NCI-H146 treated with DMSO at 0.1 percent for 48 hours (cell line): ENCODE measurements around the gene CGN.

Experiments used
- DNase-seq: peaks from one replicate; lab custom pipeline; 2025; ENCODE audit not compliant: unreplicated experiment; lab: John Stamatoyannopoulos, UW

The CGN gene

GRCh38 chr1:151547119-151547899 is 36.1 kb downstream of the CGN start:
- DNase-seq, result no peak

DNA sequence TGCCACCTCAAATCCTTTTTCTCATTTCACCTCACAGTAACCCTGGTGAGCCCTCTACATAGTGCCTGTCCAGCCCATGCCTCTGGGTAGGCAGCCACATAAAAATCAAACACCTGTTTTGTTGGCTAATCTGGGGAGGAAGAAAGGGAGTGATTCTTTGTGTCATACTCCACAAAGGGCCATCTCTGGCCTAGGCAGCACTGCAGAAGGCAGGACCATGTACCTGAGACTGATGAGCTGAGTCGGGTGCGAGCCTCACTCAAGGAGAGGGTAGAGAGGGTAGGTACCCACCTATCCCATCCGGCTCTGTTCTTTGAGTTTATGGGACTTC is 36.7 kb downstream of the CGN start:
- no peak for DNase-seq

DNA sequence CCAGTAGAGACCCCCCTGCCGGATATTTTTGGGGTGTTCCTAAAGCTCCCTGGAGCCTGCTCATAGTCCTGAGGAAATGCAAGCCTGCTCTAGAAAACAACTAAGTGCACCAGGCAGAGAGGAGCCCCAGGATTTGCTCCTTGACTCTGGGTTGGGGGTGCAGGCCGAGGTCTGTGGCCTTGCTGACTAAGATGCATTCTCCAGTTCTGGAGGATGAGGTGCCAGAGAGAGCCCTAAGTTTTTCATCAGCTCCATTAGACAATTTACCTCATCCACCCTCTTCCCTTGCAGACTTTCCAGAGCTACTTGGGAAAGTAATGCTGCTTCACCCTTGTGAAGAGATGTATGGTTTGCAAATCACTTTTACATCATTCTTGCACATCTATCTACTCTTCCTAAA is 38.0 kb downstream of the CGN start:
- DNase-seq, result no peak

DNA sequence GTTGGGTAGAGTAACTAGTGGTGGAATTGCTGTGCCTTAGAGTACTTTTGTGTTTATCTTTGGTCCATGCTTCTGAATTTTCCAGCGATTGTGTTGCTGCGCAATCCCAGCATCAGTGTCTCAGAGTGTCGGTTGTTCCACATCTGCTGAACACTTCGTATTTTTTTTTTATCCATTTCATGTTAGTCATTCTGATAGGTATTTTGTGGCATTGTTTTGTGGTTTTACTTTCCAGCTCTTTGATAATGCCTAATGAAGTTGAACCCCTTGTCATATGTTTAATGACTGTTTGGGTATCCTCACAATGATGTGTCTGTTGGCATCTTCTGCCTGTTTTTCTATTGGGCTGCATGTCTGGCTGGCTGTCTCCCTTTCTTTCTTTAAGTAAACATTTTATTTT is 42.5 kb downstream of the CGN start:
- DNase-seq, result no peak

DNA sequence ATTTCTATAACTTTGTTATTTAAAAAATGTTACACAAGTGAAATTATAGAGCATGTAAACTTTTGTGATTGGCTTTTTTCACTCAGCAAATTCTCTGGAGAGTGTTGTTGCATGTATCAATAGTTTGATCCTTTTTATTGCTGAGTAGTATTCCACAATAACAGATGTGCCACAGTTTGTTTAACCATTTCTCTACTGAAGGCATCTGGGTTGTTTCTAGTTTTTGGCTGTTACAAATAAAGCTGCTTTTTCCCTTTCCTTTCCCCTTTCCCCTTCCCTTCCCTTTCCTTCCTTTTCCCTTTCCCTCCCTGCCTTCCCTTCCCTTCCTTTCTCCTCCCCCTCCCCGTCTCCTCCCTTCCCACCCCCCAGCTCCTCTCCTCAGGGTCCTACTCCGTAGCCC is 44.9 kb downstream of the CGN start:
- DNase-seq, result no peak

GRCh38 chr1:151562661-151563060 is 51.5 kb downstream of the CGN start:
- no peak for DNase-seq

GRCh38 chr1:151563376-151563775 is 52.2 kb downstream of the CGN start:
- DNase-seq, result peak; percentile 35

DNA sequence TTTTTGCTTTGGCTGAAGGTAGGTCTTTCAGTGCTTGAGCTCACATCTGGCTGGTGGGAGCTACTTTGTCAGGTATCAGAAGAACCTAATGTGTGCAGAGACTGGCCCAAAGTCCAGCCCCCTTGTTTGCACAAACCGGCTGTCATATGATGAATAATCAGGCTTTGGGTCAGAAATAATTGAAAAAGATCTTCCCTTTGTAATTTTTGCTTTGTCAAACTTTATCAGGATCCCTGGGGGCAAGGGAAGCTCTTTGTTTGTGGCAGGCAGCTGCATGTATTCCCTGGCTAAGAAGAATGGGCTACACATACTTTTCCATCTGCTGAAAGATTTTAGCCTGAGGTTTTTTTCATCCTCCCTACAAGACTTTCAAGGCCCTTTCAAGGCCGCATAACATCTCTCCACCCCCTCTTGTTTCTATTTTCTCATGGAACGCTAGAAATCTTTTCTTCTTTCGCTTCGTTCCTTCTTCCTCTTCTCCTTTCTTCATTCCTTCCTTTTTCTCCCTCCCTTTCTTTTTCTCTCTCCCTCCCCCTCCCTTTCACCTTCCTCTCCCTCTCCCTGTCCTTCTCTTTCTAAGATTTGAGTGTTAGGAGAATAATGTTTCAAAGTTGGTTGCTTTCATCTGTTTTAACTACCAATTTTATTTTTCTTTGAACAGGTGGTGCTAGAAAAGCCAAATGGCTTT is 54.5 kb downstream of the CGN start:
- DNase-seq, result peak; percentile 92

DNA sequence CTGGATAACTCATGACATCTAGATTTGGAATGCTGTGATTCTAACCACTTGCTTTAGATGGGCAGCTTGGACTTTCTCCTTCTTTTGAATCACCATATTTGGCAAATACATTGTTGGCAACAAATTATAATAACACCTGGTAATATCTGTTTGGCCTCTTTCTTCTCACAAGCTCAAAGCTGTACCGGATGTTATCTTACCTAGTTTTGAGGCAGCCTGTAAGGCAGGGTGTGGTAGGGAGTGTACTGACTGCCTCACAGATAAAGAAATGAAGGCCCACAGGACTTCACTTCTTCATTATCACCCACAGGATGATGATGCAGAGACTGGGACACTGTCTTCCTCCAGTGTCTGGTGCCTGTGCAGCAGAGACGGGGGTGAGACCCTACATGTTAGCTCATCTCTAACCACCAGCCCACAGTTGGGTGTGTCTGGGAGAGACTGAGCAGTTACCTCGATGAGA is 57.5 kb downstream of the CGN start:
- no peak for DNase-seq

DNA sequence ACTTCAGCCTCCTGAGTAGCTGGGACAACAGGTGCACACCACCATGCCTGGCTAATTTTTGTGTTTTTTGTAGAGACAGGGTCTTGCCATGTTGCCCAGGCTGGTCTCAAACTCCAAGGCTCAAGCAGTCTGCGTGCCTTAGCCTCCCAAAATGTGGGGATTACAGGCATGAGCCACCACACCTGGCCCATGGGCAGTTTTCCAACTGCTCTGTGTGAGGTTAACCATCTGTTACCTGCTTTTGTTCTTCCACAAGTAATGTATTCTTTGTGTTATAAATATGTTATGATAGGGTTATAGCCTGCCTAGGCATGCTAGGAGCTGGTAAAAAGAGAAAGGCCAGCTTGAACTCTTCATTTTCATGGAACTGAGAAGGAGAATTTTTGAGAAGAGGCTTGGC is 59.6 kb downstream of the CGN start:
- DNase-seq, result peak; percentile 62

DNA sequence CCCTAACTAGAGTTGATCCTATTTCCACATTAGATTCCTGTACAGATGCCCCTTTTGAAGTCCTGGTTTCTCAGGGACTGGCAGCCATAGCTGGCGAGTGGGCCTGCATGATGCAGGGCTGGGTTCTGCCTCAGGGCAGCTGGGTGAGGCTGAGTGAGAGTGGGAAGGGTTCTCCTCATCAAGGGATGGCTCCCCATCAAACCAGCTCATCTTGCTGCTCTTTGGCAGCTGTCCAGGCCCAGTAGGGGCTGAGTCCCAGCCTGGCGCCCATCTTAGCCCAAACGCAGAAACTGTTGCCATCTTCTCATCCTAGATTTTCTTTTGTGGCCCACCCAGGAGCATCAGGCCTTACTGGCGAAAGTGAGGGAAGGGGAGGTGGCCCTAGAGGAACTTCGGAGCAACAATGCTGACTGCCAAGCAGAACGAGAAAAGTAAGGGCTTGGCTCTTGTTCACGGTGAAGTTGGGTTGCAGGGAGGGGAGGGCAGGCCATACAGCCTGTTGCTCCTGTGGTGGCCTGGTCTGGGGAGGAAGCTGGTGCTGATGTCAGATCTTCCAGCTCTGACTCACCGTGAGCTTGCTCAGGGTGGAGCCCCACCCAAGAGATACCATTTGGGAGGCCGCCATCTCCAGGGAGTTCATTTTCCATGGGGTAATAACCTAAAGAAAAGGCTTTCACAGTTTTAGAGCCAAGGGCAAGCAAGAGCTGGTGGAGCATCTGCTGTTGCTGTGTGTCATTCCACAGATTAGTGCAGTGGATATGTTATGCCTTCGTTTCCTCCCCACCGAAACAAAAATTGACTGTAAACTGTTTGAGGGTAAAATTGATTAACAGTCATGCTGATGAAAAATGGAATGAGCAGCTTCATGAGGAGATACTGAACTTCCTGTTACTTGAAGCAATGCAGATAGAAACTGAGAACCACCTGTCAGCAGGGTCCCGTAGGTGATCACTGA is 63.7 kb downstream of the CGN start:
- DNase-seq, result no peak

DNA sequence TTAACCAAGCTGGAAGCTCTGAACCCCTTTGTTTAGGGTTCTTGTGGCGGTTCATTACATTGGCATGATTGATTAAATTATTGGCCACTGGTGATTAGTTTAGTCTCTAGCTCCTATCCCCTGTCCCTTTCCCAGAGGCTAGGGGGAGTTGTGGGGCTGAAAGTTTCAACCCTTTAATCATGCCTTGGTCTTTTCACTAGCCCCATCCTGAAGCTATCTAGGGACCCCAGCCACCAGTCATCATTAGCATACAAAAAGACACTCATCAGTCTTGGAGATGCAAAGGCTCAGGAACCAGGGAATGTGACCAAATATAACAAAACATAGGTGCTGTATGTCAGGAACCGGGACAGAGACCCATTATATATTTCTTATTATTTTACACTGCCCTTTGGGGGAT is 66.0 kb downstream of the CGN start:
- no peak for DNase-seq

- no peak for DNase-seq
Measured at GRCh38 chr1:151578941-151579340, 67.8 kb downstream of the CGN start.

GRCh38 chr1:151579436-151580225 is 68.4 kb downstream of the CGN start:
- no peak for DNase-seq

- no peak for DNase-seq
Measured at GRCh38 chr1:151581451-151581850, 70.3 kb downstream of the CGN start.

GRCh38 chr1:151581921-151582320 is 70.7 kb downstream of the CGN start:
- no peak for DNase-seq

DNA sequence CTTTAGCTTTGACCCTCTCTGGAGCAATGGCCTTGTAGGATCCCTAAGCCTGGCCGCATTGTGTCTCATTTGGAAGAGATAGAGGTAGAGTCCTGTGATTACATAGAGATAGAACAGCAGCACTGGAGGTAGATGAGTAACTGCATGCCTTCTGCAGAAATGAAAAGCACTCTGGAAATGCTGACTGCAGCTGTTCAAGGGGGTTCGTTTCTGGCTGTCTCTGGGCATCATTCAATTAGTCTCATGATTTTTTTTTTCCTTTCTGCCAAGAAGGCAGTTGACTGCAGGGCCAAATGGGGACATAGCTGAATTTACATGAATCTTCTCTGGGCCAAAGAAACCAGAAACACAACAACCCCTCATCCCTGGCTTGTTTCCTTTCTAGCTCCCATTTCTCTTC is 72.6 kb downstream of the CGN start:
- DNase-seq, result no peak

GRCh38 chr1:151584278-151584677 is 73.1 kb downstream of the CGN start:
- DNase-seq, result no peak

DNA sequence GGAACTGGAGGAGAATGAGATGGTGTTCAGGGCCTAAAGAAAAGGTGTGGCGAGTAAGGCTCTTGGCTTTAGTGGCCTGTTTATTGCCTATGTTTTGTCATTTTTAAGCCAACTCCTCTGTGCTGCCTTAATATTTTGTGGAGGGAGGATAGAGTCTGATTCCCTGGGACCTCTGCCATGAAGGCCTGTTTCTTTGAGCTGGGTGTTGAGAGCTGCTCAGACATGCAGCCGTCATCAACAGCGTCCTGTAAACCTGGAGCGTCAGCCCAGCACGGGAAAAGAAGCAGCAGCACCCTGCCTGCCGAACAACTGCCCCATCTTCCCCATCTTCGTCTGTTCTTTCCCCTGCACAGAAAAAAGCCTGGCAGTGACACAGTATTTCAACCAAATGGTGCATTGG is 73.6 kb downstream of the CGN start:
- DNase-seq, result no peak

- no peak for DNase-seq
Measured at GRCh38 chr1:151585622-151586021, 74.4 kb downstream of the CGN start.
